Measurements from ENCODE around the gene TAB3.

The TAB3 gene

DNA sequence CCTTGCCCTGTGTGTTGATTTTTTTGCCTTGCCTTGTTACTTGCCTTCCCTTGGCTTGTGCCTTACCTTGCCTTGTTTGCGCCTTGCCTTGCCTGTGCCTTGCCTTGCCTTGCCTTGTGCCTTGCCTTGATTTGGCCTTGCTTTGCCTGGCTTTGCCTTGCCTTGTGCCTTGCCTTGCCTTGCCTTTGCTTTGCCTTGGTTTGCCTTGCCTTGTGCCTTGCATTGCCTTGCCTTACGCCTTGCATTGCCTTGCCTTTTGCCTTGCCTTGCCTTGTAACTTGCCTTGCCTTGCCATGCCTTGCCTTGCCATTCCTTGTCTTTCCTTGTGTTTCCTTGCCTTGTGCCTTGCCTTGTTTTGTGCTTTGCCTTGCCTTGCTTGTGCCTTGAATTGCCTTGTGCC lies 94.6 kb downstream of the TAB3 start:
- Histone ChIP-seq H3K27ac (ENCODE audit: low read depth, low read length) (no peak overlapping the region), H3K36me3 (ENCODE audit: low read length) (no peaks in the 10 kb centered on the region), H3K27me3 (ENCODE audit: low read length) (no peaks in the 10 kb centered on the region), H4K20me1 (ENCODE audit: low read depth, low read length) (no peaks in the 10 kb centered on the region), H3K4me2 (ENCODE audit: low read depth, low read length, poor library complexity, severe bottlenecking) (no peak overlapping the region), H3K9me3 (ENCODE audit: insufficient read depth, low read length) (no peaks in the 10 kb centered on the region), H3K9me2 (replicated peaks; ENCODE audit: insufficient read depth, low read length) (no peaks in the 10 kb centered on the region), H3K4me3 (ENCODE audit: insufficient read depth, low read length, poor library complexity, severe bottlenecking) (no peak overlapping the region), H3K79me2 (ENCODE audit: insufficient read depth, low read length) (no peaks in the 10 kb centered on the region), H3K9ac (ENCODE audit: low read length) (no peak overlapping the region), H3F3A (ENCODE audit: insufficient read depth) (no peaks in the 10 kb centered on the region), H2AFZ (ENCODE audit: low read depth, low read length, severe bottlenecking) (no peak overlapping the region)
- no peak for TF ChIP-seq EZH2phosphoT487 (conservative IDR thresholded peaks at IDR 0.05; ENCODE audit: low read length)
- TF ChIP-seq, protein P1, sequence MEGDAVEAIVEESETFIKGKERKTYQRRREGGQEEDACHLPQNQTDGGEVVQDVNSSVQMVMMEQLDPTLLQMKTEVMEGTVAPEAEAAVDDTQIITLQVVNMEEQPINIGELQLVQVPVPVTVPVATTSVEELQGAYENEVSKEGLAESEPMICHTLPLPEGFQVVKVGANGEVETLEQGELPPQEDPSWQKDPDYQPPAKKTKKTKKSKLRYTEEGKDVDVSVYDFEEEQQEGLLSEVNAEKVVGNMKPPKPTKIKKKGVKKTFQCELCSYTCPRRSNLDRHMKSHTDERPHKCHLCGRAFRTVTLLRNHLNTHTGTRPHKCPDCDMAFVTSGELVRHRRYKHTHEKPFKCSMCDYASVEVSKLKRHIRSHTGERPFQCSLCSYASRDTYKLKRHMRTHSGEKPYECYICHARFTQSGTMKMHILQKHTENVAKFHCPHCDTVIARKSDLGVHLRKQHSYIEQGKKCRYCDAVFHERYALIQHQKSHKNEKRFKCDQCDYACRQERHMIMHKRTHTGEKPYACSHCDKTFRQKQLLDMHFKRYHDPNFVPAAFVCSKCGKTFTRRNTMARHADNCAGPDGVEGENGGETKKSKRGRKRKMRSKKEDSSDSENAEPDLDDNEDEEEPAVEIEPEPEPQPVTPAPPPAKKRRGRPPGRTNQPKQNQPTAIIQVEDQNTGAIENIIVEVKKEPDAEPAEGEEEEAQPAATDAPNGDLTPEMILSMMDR (IDR thresholded peaks at IDR 0.05; ENCODE audit: insufficient read depth, low read length, poor library complexity, severe bottlenecking) = no peak

DNA sequence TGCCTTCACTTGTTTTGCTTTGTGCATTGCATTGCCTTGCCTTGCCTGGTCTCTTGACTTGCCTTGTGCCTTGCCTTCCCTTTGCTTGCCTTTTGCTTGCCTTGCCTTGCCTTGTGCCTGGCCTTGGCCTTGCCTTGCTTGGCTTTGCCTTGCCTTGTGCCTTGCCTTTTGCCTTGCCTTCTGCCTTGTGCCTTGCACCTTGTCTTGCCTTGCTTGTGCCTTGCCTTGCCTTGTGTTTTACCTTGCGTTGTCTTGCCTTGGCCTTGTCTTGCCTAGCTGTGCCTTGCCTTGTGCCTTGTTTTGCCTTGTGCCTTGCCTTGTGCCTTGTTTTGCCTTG lies 95.3 kb downstream of the TAB3 start:
- no peak overlapping the region for H2AFZ ChIP-seq (ENCODE audit: low read depth, low read length, severe bottlenecking)
- no peaks in the 10 kb centered on the region for H3K9me3 ChIP-seq (ENCODE audit: insufficient read depth, low read length)
- TF ChIP-seq, protein P1 (IDR thresholded peaks at IDR 0.05; ENCODE audit: insufficient read depth, low read length, poor library complexity, severe bottlenecking) = no peak
- no peak for TF ChIP-seq EZH2phosphoT487 (conservative IDR thresholded peaks at IDR 0.05; ENCODE audit: low read length)
- H3K4me3 ChIP-seq (ENCODE audit: insufficient read depth, low read length, poor library complexity, severe bottlenecking) = no peak overlapping the region
- no peaks in the 10 kb centered on the region for H3K79me2 ChIP-seq (ENCODE audit: insufficient read depth, low read length)
- no peaks in the 10 kb centered on the region for H3F3A ChIP-seq (ENCODE audit: insufficient read depth)
- no peak overlapping the region for H3K4me2 ChIP-seq (ENCODE audit: low read depth, low read length, poor library complexity, severe bottlenecking)
- H3K27ac ChIP-seq (ENCODE audit: low read depth, low read length) = no peak overlapping the region
- no peaks in the 10 kb centered on the region for H3K27me3 ChIP-seq (ENCODE audit: low read length)
- H3K9ac ChIP-seq (ENCODE audit: low read length) = no peak overlapping the region
- H3K36me3 ChIP-seq (ENCODE audit: low read length) = no peaks in the 10 kb centered on the region
- no peaks in the 10 kb centered on the region for H3K9me2 ChIP-seq (replicated peaks; ENCODE audit: insufficient read depth, low read length)
- no peaks in the 10 kb centered on the region for H4K20me1 ChIP-seq (ENCODE audit: low read depth, low read length)

DNA sequence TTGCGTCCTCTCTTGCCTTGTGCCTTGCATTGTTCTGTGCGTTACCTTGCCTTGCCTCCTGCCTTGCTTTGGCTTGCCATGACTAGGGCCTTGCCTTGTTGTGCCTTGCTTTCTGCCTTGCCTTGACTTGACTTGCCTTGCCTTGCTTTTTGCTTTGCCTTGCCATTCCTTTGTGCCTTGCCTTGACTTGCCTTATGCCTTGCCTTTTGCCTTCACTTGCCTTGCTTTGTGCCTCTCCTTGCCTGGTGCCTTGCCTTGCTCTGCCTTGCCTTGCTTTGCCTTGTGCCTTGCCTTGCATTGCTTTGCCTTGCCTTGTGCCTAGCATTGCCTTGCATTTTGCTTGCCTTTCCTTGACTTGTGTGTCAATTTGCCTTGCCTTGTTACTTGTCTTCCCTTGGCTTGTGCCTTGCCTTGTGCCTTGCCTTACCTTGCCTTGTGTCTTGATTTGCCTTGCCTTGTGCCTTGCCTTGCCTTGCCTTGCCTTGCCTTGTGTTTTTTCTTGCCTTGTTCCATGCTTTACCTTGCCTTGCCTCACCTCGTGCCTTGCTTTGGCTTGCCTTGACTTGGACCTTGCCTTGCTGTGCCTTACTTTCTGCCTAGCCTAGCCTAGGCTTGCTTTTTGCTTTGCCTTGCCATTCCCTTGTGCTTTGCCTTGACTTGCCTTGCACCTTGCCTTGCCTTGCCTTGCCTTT lies 95.8 kb downstream of the TAB3 start:
- H3K36me3 ChIP-seq (ENCODE audit: low read length) = no peaks in the 10 kb centered on the region
- H4K20me1 ChIP-seq (ENCODE audit: low read depth, low read length) = no peaks in the 10 kb centered on the region
- no peaks in the 10 kb centered on the region for H3K79me2 ChIP-seq (ENCODE audit: insufficient read depth, low read length)
- TF ChIP-seq EZH2phosphoT487 (conservative IDR thresholded peaks at IDR 0.05; ENCODE audit: low read length) = no peak
- H3K27me3 ChIP-seq (ENCODE audit: low read length) = no peaks in the 10 kb centered on the region
- no peaks in the 10 kb centered on the region for H3F3A ChIP-seq (ENCODE audit: insufficient read depth)
- no peaks in the 10 kb centered on the region for H3K9me3 ChIP-seq (ENCODE audit: insufficient read depth, low read length)
- no peak overlapping the region for H3K9ac ChIP-seq (ENCODE audit: low read length)
- no peak overlapping the region for H2AFZ ChIP-seq (ENCODE audit: low read depth, low read length, severe bottlenecking)
- H3K4me2 ChIP-seq (ENCODE audit: low read depth, low read length, poor library complexity, severe bottlenecking) = no peak overlapping the region
- H3K4me3 ChIP-seq (ENCODE audit: insufficient read depth, low read length, poor library complexity, severe bottlenecking) = no peak overlapping the region
- H3K9me2 ChIP-seq (replicated peaks; ENCODE audit: insufficient read depth, low read length) = no peaks in the 10 kb centered on the region
- H3K27ac ChIP-seq (ENCODE audit: low read depth, low read length) = no peak overlapping the region

Measured in SU-DHL-6 (cell line).